Measurements from ENCODE around the gene IL1B.

DNA sequence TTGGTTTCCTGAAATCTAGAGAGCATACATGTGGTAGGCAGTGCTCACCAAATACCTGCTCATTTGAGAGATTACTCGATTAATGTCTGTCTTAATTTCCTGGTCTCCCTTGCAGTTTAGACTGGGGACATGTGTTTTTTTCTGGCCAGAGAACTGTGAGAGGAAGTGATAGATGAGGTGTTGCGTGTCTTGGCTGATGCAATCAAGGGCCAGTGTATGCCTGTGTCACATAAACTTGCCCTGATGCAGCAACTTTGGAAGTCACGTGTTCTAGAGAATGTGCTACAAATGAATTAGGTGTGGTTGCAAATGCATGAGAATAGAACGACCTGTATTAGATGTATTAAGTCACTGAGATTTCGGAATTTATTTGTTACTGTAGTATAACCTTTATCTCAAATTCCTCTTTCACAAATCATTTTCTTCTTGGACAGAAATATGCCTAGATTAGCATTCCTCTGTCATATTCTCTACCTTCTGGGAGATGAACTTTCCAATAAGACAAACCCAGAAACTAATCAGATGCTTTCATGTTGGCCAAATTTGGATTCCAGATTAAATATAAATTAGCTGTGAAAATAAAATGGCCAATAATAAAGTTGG lies 42.3 kb downstream of the IL1B start:
- TF ChIP-seq MEF2A (IDR thresholded peaks at IDR 0.05; ENCODE audit: borderline replicate concordance, low read depth) (no peak), GABPA (IDR thresholded peaks at IDR 0.05; ENCODE audit: low read depth) (no peak), FOXJ3 (CRISPR knock-in tag; IDR thresholded peaks at IDR 0.05) (no peak), RAD21 (IDR thresholded peaks at IDR 0.05; ENCODE audit: low read length) (no peak), TEAD4 (IDR thresholded peaks at IDR 0.05; ENCODE audit: borderline replicate concordance, insufficient read depth) (no peak), CHD2 (IDR thresholded peaks at IDR 0.05; ENCODE audit: low read length, partially characterized antibody) (no peak), SIN3A (IDR thresholded peaks at IDR 0.05; ENCODE audit: borderline replicate concordance, low read depth, low read length) (no peak)
- TF ChIP-seq, protein P1, sequence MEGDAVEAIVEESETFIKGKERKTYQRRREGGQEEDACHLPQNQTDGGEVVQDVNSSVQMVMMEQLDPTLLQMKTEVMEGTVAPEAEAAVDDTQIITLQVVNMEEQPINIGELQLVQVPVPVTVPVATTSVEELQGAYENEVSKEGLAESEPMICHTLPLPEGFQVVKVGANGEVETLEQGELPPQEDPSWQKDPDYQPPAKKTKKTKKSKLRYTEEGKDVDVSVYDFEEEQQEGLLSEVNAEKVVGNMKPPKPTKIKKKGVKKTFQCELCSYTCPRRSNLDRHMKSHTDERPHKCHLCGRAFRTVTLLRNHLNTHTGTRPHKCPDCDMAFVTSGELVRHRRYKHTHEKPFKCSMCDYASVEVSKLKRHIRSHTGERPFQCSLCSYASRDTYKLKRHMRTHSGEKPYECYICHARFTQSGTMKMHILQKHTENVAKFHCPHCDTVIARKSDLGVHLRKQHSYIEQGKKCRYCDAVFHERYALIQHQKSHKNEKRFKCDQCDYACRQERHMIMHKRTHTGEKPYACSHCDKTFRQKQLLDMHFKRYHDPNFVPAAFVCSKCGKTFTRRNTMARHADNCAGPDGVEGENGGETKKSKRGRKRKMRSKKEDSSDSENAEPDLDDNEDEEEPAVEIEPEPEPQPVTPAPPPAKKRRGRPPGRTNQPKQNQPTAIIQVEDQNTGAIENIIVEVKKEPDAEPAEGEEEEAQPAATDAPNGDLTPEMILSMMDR (IDR thresholded peaks at IDR 0.05) = no peak
- TF ChIP-seq, protein P2, sequence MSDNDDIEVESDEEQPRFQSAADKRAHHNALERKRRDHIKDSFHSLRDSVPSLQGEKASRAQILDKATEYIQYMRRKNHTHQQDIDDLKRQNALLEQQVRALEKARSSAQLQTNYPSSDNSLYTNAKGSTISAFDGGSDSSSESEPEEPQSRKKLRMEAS (IDR thresholded peaks at IDR 0.05; ENCODE audit: low read depth) = no peak
- TF ChIP-seq, protein P3, sequence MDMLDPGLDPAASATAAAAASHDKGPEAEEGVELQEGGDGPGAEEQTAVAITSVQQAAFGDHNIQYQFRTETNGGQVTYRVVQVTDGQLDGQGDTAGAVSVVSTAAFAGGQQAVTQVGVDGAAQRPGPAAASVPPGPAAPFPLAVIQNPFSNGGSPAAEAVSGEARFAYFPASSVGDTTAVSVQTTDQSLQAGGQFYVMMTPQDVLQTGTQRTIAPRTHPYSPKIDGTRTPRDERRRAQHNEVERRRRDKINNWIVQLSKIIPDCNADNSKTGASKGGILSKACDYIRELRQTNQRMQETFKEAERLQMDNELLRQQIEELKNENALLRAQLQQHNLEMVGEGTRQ (IDR thresholded peaks at IDR 0.05; ENCODE audit: borderline replicate concordance, low read depth, low read length) = no peak
- TF ChIP-seq, protein P4, sequence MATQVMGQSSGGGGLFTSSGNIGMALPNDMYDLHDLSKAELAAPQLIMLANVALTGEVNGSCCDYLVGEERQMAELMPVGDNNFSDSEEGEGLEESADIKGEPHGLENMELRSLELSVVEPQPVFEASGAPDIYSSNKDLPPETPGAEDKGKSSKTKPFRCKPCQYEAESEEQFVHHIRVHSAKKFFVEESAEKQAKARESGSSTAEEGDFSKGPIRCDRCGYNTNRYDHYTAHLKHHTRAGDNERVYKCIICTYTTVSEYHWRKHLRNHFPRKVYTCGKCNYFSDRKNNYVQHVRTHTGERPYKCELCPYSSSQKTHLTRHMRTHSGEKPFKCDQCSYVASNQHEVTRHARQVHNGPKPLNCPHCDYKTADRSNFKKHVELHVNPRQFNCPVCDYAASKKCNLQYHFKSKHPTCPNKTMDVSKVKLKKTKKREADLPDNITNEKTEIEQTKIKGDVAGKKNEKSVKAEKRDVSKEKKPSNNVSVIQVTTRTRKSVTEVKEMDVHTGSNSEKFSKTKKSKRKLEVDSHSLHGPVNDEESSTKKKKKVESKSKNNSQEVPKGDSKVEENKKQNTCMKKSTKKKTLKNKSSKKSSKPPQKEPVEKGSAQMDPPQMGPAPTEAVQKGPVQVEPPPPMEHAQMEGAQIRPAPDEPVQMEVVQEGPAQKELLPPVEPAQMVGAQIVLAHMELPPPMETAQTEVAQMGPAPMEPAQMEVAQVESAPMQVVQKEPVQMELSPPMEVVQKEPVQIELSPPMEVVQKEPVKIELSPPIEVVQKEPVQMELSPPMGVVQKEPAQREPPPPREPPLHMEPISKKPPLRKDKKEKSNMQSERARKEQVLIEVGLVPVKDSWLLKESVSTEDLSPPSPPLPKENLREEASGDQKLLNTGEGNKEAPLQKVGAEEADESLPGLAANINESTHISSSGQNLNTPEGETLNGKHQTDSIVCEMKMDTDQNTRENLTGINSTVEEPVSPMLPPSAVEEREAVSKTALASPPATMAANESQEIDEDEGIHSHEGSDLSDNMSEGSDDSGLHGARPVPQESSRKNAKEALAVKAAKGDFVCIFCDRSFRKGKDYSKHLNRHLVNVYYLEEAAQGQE (IDR thresholded peaks at IDR 0.05; ENCODE audit: low read depth, low read length) = no peak
